GM12801 (cell line): ENCODE measurements around the gene EXD1.

Source experiments
- CTCF ChIP-seq: IDR thresholded peaks from one replicate; pipeline ENCODE4 v1.5.1; 2011; ENCODE audit warnings: control low read depth; ENCODE audit not compliant: insufficient read length; ENCODE audit errors: extremely low read depth

The EXD1 gene

GRCh38 chr15:41160639-41161315, 69.8 kb downstream of the EXD1 start:
- no peak for TF ChIP-seq CTCF

GRCh38 chr15:41154412-41154811, 76.1 kb downstream of the EXD1 start:
- no peak for TF ChIP-seq CTCF

- TF ChIP-seq CTCF = no peak
These were observed 76.8 kb downstream of the EXD1 start for GRCh38 chr15:41153733-41154132.

GRCh38 chr15:41151451-41152005, 79.0 kb downstream of the EXD1 start:
- no peak for TF ChIP-seq CTCF

- TF ChIP-seq CTCF = no peak
These were observed 80.3 kb downstream of the EXD1 start for GRCh38 chr15:41150279-41150678.

- TF ChIP-seq CTCF = no peak
These were observed 82.5 kb downstream of the EXD1 start for GRCh38 chr15:41148065-41148464.

GRCh38 chr15:41139619-41140018, 90.9 kb downstream of the EXD1 start:
- no peak for TF ChIP-seq CTCF
